GM06990 (cell line): ENCODE measurements around the gene HMX2.
"Not testable (repeated sequence)": the region's sequence is repeated elsewhere in the genome, so short reads cannot be mapped to it uniquely, and the experiment has no call there.

Experiments used
- DNase-seq: peaks from one replicate; pipeline ENCODE4 v3.0.0-alpha.2; 2011; ENCODE audit not compliant: insufficient read length; ENCODE audit errors: extremely low read depth
- H3K27me3 ChIP-seq: replicated peaks from 2 replicates; pipeline ENCODE4 v1.6.0; 2011; ENCODE audit warnings: low read length; ENCODE audit not compliant: control insufficient read depth, insufficient read depth
- H3K36me3 ChIP-seq: 2 replicates; pipeline ENCODE4 v1.5.1; 2011; ENCODE audit warnings: low read length; ENCODE audit not compliant: control insufficient read depth, insufficient read depth
- H3K4me3 ChIP-seq: replicated peaks from 2 replicates; pipeline ENCODE4 v1.5.1; 2011; ENCODE audit warnings: low read depth, mild to moderate bottlenecking, control low read depth, low read length
- TF ChIP-seq, protein P1 (sequence below): IDR thresholded peaks from 2 replicates; pipeline ENCODE4 v1.5.1; 2011; ENCODE audit warnings: low read length, control low read depth, mild to moderate bottlenecking, inconsistent platforms; ENCODE audit not compliant: insufficient read depth, poor library complexity, severe bottlenecking

HMX2 gene

GRCh38 chr10:123170961-123171360 lies 23.0 kb downstream of the HMX2 start:
- H3K36me3 ChIP-seq = peaks cover 19% of the 10 kb centered on the region
- H3K4me3 ChIP-seq = no peak overlapping the region
- H3K27me3 ChIP-seq = no peaks in the 10 kb centered on the region
- TF ChIP-seq, protein P1, sequence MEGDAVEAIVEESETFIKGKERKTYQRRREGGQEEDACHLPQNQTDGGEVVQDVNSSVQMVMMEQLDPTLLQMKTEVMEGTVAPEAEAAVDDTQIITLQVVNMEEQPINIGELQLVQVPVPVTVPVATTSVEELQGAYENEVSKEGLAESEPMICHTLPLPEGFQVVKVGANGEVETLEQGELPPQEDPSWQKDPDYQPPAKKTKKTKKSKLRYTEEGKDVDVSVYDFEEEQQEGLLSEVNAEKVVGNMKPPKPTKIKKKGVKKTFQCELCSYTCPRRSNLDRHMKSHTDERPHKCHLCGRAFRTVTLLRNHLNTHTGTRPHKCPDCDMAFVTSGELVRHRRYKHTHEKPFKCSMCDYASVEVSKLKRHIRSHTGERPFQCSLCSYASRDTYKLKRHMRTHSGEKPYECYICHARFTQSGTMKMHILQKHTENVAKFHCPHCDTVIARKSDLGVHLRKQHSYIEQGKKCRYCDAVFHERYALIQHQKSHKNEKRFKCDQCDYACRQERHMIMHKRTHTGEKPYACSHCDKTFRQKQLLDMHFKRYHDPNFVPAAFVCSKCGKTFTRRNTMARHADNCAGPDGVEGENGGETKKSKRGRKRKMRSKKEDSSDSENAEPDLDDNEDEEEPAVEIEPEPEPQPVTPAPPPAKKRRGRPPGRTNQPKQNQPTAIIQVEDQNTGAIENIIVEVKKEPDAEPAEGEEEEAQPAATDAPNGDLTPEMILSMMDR = no peak
- no peak for DNase-seq

DNA sequence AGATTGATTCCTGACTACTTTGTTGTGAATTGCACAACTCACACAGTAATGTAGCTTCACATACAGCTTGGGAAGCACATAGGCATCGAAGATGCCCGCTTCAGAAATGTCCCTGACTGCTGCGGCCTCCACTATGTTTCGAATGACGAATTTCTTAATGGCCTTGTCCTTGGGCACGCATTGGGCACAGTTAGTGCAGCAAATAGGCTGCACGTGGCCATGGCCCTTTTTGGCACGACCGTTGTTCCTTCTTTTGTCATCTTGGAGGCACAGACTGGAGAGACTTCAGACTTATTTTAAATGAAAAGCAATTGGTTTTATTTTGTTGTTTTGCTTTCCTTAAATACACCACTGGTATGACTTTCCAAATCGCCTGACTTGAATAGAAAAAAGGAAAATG lies 23.7 kb downstream of the HMX2 start:
- not testable (repeated sequence) for H3K4me3 ChIP-seq, DNase-seq, H3K27me3 ChIP-seq
- H3K36me3 ChIP-seq = peaks cover 19% of the 10 kb centered on the region

DNA sequence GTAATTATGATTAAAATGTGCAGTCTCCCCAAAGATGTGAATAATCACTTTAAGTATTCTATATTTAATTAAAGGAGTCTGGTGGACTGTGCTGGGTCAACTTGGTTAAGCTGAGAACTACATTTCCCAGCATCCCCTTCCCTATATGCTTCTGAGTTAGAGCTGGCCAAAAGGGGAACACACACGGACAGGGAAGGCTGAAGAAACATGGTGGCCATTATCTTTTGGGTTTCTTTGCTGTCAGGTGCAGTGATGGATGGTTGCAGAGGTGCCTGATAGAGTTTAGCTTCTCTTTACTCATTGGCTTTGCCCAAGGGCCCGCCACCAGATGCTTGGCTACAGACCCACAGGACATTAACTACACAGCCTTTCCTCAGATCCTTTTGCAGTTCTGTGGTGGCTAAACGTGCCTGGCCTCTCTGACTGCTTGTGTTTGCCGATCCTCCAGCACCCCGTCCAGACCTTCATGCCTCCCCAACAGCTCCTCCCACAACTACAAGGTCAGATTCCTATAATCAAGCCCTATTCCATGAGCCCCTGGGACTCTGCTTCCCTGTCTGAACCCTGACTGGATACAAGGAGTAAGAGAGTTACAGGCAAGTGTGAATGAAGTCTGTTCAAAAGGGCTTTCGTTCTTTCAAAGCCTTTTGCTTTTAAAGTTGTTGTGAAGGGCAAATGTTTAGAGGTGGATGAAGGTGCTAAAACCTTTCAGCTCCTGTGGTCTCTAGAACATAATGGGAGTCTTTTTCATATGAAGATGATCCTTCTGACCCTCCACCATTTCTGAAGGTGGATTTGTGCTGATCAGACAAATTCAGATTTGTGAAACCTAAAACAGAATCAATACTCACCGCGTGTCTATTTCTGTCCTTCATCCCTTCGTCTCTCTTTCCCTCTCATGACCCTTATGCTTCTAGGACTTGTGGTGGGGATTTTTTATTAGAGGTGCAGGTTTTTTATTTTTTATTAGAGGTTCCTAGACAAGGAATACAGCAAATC lies 27.8 kb downstream of the HMX2 start:
- Histone ChIP-seq H3K27me3 (no peaks in the 10 kb centered on the region), H3K36me3 (peaks cover 8% of the 10 kb centered on the region), H3K4me3 (no peak overlapping the region)
- no peak for DNase-seq
- TF ChIP-seq, protein P1 = no peak

- not testable (repeated sequence) for H3K36me3 ChIP-seq, H3K4me3 ChIP-seq, DNase-seq, H3K27me3 ChIP-seq
These were observed 30.5 kb downstream of the HMX2 start for GRCh38 chr10:123178390-123178789.

- H3K36me3 ChIP-seq = peaks cover 5% of the 10 kb centered on the region
- TF ChIP-seq, protein P1 = no peak
- DNase-seq = no peak
These were observed 32.5 kb downstream of the HMX2 start for GRCh38 chr10:123180101-123181090.

GRCh38 chr10:123183724-123184123 lies 35.8 kb downstream of the HMX2 start:
- no peak for DNase-seq
- TF ChIP-seq, protein P1 = no peak
- peaks cover 2% of the 10 kb centered on the region for H3K36me3 ChIP-seq
- no peak overlapping the region for H3K4me3 ChIP-seq
- no peaks in the 10 kb centered on the region for H3K27me3 ChIP-seq

More at GRCh38 chr10:123180101-123181090, 32.5 kb downstream of the HMX2 start:
- H3K4me3 ChIP-seq = no peak overlapping the region
- H3K27me3 ChIP-seq = no peaks in the 10 kb centered on the region
